NB4 (cell line): ENCODE results near the gene ZNF365.

ENCODE experiments used
- POLR2A ChIP-seq: IDR thresholded peaks from 2 replicates; pipeline ENCODE4 v1.6.1; 2011; ENCODE audit warnings: mild to moderate bottlenecking; ENCODE audit not compliant: insufficient read length; ENCODE audit errors: extremely low read depth
- TF ChIP-seq, protein P1 (sequence below): IDR thresholded peaks from one replicate; pipeline ENCODE4 v1.5.1; 2012; ENCODE audit warnings: low read depth, low read length
- TF ChIP-seq, protein P2 (sequence below): IDR thresholded peaks from 2 replicates; pipeline ENCODE4 v1.6.1; 2011; ENCODE audit warnings: low read depth, low read length

GRCh38 chr10:62373995-62374861 lies at the start of gene ZNF365:
- TF ChIP-seq, protein P1, sequence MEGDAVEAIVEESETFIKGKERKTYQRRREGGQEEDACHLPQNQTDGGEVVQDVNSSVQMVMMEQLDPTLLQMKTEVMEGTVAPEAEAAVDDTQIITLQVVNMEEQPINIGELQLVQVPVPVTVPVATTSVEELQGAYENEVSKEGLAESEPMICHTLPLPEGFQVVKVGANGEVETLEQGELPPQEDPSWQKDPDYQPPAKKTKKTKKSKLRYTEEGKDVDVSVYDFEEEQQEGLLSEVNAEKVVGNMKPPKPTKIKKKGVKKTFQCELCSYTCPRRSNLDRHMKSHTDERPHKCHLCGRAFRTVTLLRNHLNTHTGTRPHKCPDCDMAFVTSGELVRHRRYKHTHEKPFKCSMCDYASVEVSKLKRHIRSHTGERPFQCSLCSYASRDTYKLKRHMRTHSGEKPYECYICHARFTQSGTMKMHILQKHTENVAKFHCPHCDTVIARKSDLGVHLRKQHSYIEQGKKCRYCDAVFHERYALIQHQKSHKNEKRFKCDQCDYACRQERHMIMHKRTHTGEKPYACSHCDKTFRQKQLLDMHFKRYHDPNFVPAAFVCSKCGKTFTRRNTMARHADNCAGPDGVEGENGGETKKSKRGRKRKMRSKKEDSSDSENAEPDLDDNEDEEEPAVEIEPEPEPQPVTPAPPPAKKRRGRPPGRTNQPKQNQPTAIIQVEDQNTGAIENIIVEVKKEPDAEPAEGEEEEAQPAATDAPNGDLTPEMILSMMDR = no peak
- no peak for TF ChIP-seq POLR2A
- TF ChIP-seq, protein P2, sequence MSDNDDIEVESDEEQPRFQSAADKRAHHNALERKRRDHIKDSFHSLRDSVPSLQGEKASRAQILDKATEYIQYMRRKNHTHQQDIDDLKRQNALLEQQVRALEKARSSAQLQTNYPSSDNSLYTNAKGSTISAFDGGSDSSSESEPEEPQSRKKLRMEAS = no peak
